PC-3 (cell line): ENCODE results near the gene COPS3. TPM values are rescaled to one million over a fixed set of nuclear protein-coding genes. Genes with fewer than 3 reads are reported as not detected.

Experiments used
- ATAC-seq: fragments of 200-7000 bp; cut with Tn5 transposase; 2 replicates; pipeline ENCODE4 v1.9.1; 2020; ENCODE audit warnings: mild to moderate bottlenecking, moderate library complexity
- BruUV-seq: library from RNA; stranded (reverse); fragments of 400-500 nt; replicated peaks from 2 replicates; lab custom pipeline; 2021; lab: Mats Ljungman, UMichigan
- CTCF ChIA-PET: fragments of 300-600 bp; sonication (Branson Sonifier 250); formaldehyde crosslinking; loops from one replicate; lab custom pipeline; 2022; ENCODE audit warnings: antibody characterized with exemption; lab: Charles Lee
- POLR2A ChIA-PET: fragments of 300-600 bp; sonication (Branson Sonifier 250); formaldehyde crosslinking; loops from one replicate; lab custom pipeline; 2022; ENCODE audit warnings: antibody characterized with exemption; ENCODE audit not compliant: unreplicated experiment; lab: Charles Lee
- DNase-seq: peaks from one replicate; pipeline ENCODE4 v3.0.0-alpha.2; 2015
- H2AFZ ChIP-seq: fragments of 300-600 bp; sonication (generic); 2 replicates; pipeline ENCODE4 v1.6.0; 2016; ENCODE audit warnings: antibody characterized with exemption, low read length
- H3F3A ChIP-seq: fragments of 300-600 bp; sonication (generic); one replicate; pipeline ENCODE4 v1.6.0; 2017; ENCODE audit warnings: antibody characterized with exemption, low read length, control low read depth, mild to moderate bottlenecking; ENCODE audit not compliant: unreplicated experiment
- H3K27ac ChIP-seq: fragments of 300-600 bp; sonication (generic); 2 replicates; pipeline ENCODE4 v1.5.1; 2016; ENCODE audit warnings: mild to moderate bottlenecking, low read length
- H3K27me3 ChIP-seq: fragments of 300-600 bp; sonication (generic); 2 replicates; pipeline ENCODE4 v1.6.1; 2016; ENCODE audit warnings: low read length, mixed read lengths
- H3K36me3 ChIP-seq: fragments of 300-600 bp; sonication (generic); 2 replicates; pipeline ENCODE4 v1.6.1; 2016; ENCODE audit warnings: low read depth, mixed run types, low read length, mixed read lengths
- H3K4me1 ChIP-seq: fragments of 300-600 bp; sonication (generic); 2 replicates; pipeline ENCODE4 v1.5.1; 2016; ENCODE audit warnings: low read length; ENCODE audit not compliant: insufficient read depth
- H3K4me2 ChIP-seq: fragments of 300-600 bp; sonication (generic); 2 replicates; pipeline ENCODE4 v1.6.0; 2016; ENCODE audit warnings: low read length
- H3K4me3 ChIP-seq: fragments of 300-600 bp; sonication (generic); 2 replicates; pipeline ENCODE4 v1.5.1; 2016; ENCODE audit warnings: mild to moderate bottlenecking, low read length, mixed read lengths
- H3K79me2 ChIP-seq: fragments of 300-600 bp; sonication (generic); 2 replicates; pipeline ENCODE4 v1.6.1; 2017; ENCODE audit warnings: low read length, mixed read lengths
- H3K9ac ChIP-seq: fragments of 300-600 bp; sonication (generic); 2 replicates; pipeline ENCODE4 v1.6.0; 2016; ENCODE audit warnings: mild to moderate bottlenecking, low read length
- H3K9me2 ChIP-seq: fragments of 300-600 bp; sonication (generic); replicated peaks from 2 replicates; pipeline ENCODE4 v1.6.1; 2016; ENCODE audit warnings: mixed run types, low read length, mixed read lengths
- H3K9me3 ChIP-seq: fragments of 300-600 bp; sonication (generic); 2 replicates; pipeline ENCODE4 v1.6.1; 2016; ENCODE audit warnings: low read length, mixed read lengths
- H4K20me1 ChIP-seq: fragments of 300-600 bp; sonication (generic); 2 replicates; pipeline ENCODE4 v1.6.1; 2016; ENCODE audit warnings: low read length, mixed read lengths
- CTCF ChIP-seq: fragments of 300-600 bp; sonication (generic); conservative IDR thresholded peaks from 2 replicates; pipeline ENCODE4 v1.5.1; 2017; ENCODE audit warnings: antibody characterized with exemption, low read depth, mild to moderate bottlenecking, low read length
- EZH2 ChIP-seq: fragments of 300-600 bp; sonication (generic); IDR thresholded peaks from one replicate; pipeline ENCODE4 v1.6.1; 2017; ENCODE audit warnings: antibody characterized with exemption, mild to moderate bottlenecking, low read length; ENCODE audit not compliant: unreplicated experiment
- EZH2phosphoT487 ChIP-seq: fragments of 300-600 bp; sonication (generic); IDR thresholded peaks from 2 replicates; pipeline ENCODE4 v1.6.1; 2018; ENCODE audit warnings: mild to moderate bottlenecking, antibody characterized with exemption, low read length, borderline replicate concordance
- intact Hi-C: fragments of 100-400 bp; cut with micrococcal nuclease; formaldehyde crosslinking; loops from 2 replicates; pipeline ENCODE4 v1.9.0; 2023
- total RNA-seq: library from RNA; depleted of rRNA; stranded (reverse); fragments of >200 nt; gene quantifications from 2 replicates; pipeline ENCODE4 v1.2.3, GENCODE V29; 2014

COPS3 gene
- total RNA-seq, 1 experiment from 2014 or later, result 205 TPM

GRCh38 chr17:17225901-17226300 is 55.1 kb downstream of the COPS3 start:
- Histone ChIP-seq H3F3A (no peaks in the 10 kb centered on the region), H3K4me3 (no peak overlapping the region), H3K9me3 (no peaks in the 10 kb centered on the region), H3K9ac (no peak overlapping the region), H3K4me2 (no peak overlapping the region), H3K36me3 (peaks cover 70% of the 10 kb centered on the region), H3K9me2 (no peaks in the 10 kb centered on the region), H2AFZ (no peak overlapping the region), H4K20me1 (no peaks in the 10 kb centered on the region), H3K4me1 (no peaks in the 10 kb centered on the region), H3K79me2 (no peaks in the 10 kb centered on the region), H3K27ac (no peak overlapping the region), H3K27me3 (no peaks in the 10 kb centered on the region)
- ATAC-seq (no peak), DNase-seq (no peak)
- POLR2A ChIA-PET, result no interaction called here
- CTCF ChIA-PET, result no interaction called here
- no TSS peak for BruUV-seq
- TF ChIP-seq EZH2, result no peak
- no peak for TF ChIP-seq EZH2phosphoT487
- no peak for TF ChIP-seq CTCF
- intact Hi-C loops, result no loop called here

- H3K9me3 ChIP-seq, result no peaks in the 10 kb centered on the region
- no peak overlapping the region for H3K9ac ChIP-seq
- H3K36me3 ChIP-seq, result peaks cover 66% of the 10 kb centered on the region
- POLR2A ChIA-PET, result no interaction called here
- H3K9me2 ChIP-seq, result no peaks in the 10 kb centered on the region
- no peak overlapping the region for H2AFZ ChIP-seq
- H3K4me1 ChIP-seq, result no peaks in the 10 kb centered on the region
- no peaks in the 10 kb centered on the region for H3F3A ChIP-seq
- no peaks in the 10 kb centered on the region for H3K79me2 ChIP-seq
- ATAC-seq (no peak), DNase-seq (no peak)
- intact Hi-C loops, result no loop called here
- no peak overlapping the region for H3K4me3 ChIP-seq
- H3K4me2 ChIP-seq, result no peak overlapping the region
- BruUV-seq, result no TSS peak
- no peaks in the 10 kb centered on the region for H3K27me3 ChIP-seq
- no peak for TF ChIP-seq CTCF
- no peak for TF ChIP-seq EZH2phosphoT487
- no peak for TF ChIP-seq EZH2
- no peaks in the 10 kb centered on the region for H4K20me1 ChIP-seq
- CTCF ChIA-PET, result no interaction called here
- no peak overlapping the region for H3K27ac ChIP-seq
These were observed 56.9 kb downstream of the COPS3 start for GRCh38 chr17:17224137-17224536.

- Histone ChIP-seq H3K79me2 (no peaks in the 10 kb centered on the region), H3K4me2 (no peak overlapping the region), H3K27me3 (no peaks in the 10 kb centered on the region), H3K27ac (no peak overlapping the region), H4K20me1 (no peaks in the 10 kb centered on the region), H3F3A (no peaks in the 10 kb centered on the region), H3K9me2 (no peaks in the 10 kb centered on the region), H2AFZ (no peak overlapping the region), H3K4me1 (no peaks in the 10 kb centered on the region), H3K36me3 (peaks cover 68% of the 10 kb centered on the region), H3K9ac (no peak overlapping the region), H3K4me3 (no peak overlapping the region), H3K9me3 (no peaks in the 10 kb centered on the region)
- intact Hi-C loops, result no loop called here
- CTCF ChIA-PET, result no interaction called here
- POLR2A ChIA-PET, result no interaction called here
- ATAC-seq (no peak), DNase-seq (no peak)
- TF ChIP-seq EZH2 (no peak), EZH2phosphoT487 (no peak), CTCF (no peak)
- no TSS peak for BruUV-seq
These were observed 57.3 kb downstream of the COPS3 start for GRCh38 chr17:17223736-17224135.
